Activated CD4-positive, alpha-beta T cell treated with anti-CD3 and anti-CD28 coated beads, Interleukin-2, amount 50 U/mL, for 16 hours (primary cell): ENCODE measurements around the gene RPL6.
A peak's percentile ranks its signal among the peaks of the same experiment; 100 is the strongest.
"Not testable (repeated sequence)": the region's sequence is repeated elsewhere in the genome, so short reads cannot be mapped to it uniquely, and the experiment has no call there.

Experiments used
- DNase-seq: peaks from one replicate; pipeline ENCODE4 v3.0.0-alpha.2; 2020

The RPL6 gene

GRCh38 chr12:112419297-112420133 lies 10.1 kb upstream of the RPL6 start:
- DNase-seq, result peak; percentile 35

DNA sequence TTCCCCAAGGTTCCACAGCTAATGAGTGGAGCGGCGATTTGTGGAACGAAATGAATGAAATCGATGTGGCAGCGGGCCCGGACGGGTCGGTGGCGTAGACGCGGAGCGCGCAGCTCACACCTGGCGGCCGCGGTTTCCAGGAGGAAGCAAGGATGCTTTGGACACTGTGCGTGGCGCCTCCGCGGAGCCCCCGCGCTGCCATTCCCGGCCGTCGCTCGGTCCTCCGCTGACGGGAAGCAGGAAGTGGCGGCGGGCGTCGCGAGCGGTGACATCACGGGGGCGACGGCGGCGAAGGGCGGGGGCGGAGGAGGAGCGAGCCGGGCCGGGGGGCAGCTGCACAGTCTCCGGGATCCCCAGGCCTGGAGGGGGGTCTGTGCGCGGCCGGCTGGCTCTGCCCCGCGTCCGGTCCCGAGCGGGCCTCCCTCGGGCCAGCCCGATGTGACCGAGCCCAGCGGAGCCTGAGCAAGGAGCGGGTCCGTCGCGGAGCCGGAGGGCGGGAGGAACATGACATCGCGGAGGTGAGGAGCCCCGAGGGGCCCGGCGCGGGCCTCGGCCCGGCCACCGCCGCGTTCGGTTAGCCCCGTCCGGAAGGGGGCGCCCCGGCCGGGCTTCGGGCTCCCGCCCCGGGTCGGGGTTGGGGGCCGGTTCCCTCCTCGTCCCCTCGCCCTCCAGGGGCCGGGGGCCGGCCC lies 9.3 kb upstream of the RPL6 start, which contains the start of gene PTPN11:
Gene PTPN11 (plus strand): TSS at position 340 of the 689 bp plus-strand sequence. CDS start 165 bp downstream, at position 505.
- DNase-seq, result peak; percentile 91

- DNase-seq, result no peak
These were observed 8.8 kb upstream of the RPL6 start for GRCh38 chr12:112418273-112418607.

DNA sequence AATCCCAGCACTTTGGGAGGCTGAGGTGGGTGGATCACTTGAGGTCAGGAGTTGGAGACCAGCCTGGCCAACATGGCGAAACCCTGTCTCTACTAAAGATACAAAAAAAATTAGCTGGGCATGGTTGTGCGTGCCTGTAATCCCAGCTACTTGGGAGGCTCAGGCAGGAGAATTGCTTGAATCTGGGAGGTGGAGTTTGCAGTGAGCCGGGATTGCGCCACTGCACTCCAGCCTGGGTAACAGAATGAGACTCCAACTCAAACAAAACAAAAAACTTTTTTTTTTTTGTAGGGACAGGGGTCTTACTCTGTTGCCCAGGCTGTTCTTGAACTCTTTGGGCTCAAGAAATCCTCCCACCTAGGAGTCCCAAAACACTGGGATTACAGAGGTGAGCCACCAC lies 6.1 kb upstream of the RPL6 start:
- not testable (repeated sequence) for DNase-seq

DNA sequence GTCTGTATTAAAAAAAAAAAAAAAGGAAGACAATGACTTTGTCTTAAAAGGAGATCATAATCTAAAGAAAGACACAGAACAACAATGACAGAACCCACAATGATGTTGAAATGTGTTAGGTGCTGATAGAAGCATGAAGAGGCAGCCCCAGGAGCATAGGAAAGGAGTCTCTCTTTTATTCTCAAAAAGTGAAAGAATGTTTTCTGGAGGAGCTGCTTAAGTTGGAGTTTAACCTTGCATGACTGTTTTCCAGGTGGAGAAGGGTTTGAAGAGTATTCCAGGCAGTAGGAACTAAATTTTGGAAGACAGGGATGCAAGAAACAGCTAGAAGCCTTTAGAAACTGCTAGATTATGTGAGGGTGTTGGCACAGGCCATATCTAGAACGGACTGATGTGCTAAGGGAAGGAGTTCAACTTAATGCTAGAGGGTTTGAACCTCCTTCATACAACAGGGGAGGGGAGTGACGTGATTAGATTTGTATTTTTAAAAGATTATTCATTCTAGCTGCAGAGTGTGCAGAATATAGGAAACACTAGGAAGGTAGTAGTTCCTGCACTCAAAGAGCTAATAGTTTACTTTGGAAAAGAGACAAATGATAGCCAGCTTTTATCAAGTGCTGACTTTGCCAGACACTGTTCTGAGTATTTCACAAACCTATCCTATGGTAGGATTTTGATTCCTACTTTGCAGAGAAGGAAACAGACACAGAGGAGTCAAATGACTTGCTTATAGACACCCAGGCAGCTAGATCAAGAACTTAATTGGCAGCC lies 4.6 kb upstream of the RPL6 start:
- DNase-seq, result no peak

- no peak for DNase-seq
These were observed 470 bp upstream of the RPL6 start for GRCh38 chr12:112409906-112410244.

GRCh38 chr12:112408621-112409020 lies 784 bp downstream of the RPL6 start:
- peak; percentile 47 for DNase-seq

DNA sequence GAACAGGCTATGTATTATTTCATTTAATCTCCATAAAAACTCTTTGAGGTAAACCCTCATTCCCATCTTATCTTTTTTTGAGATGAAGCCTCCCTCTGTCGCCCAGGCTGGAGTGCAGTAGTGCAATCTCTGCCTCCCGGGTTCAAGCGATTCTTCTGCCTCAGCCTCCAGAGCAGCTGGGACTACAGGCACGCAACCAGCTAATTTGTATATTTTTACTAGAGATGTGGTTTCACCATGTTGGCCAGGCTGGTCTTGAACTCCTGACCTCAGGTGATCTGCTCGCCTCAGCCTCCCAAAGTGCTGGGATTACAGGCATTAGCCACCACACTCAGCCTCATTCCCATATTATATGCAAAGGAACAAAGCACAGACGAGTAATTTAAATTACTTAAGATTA lies 1.7 kb downstream of the RPL6 start:
- not testable (repeated sequence) for DNase-seq

GRCh38 chr12:112406519-112407488 lies 2.6 kb downstream of the RPL6 start:
- no peak for DNase-seq

- no peak for DNase-seq
These were observed 7.4 kb downstream of the RPL6 start for GRCh38 chr12:112401903-112402498.

DNA sequence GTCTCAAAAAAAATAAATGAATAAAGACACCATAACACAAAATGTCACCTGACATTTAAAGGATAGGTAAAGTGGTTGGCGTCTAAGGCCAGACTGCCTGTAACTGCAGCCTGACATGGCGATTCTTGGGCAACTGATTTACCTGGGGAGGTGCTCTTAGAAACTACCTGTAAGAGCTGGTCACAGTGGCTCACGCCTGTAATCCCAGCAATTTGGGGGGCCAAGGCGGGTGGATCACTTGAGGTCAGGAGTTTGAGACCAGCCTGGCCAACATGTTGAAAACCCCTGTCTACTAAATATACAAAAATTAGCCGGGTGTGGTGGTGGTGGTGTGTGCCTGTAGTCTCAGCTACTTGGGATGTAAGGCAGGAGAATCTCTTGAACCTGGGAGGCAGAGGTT lies 8.4 kb downstream of the RPL6 start:
- no peak for DNase-seq

GRCh38 chr12:112393328-112393727 lies 16.1 kb downstream of the RPL6 start:
- DNase-seq, result no peak

DNA sequence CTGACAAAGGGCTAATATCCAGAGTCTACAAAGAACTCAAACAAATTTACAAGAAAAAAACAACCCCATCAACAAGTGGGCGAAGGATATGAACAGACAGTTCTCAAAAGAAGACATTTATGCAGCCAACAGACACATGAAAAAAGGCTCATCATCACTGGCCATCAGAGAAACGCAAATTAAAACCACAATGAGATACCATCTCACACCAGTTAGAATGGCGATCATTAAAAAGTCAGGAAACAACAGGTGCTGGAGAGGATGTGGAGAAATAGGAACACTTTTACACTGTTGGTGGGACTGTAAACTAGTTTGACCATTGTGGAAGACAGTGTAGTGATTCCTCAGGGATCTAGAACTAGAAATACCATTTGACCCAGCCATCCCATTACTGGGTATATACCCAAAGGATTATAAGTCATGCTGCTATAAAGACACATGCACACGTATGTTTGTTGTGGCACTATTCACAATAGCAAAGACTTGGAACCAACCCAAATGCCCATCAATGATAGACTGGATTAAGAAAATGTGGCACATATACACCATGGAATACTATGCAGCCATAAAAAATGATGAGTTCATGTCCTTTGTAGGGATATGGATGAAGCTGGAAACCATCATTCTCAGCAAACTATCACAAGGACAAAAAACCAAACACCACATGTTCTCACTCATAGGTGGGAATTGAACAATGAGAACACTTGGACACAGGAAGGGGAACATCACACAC lies 19.3 kb downstream of the RPL6 start:
- not testable (repeated sequence) for DNase-seq

DNA sequence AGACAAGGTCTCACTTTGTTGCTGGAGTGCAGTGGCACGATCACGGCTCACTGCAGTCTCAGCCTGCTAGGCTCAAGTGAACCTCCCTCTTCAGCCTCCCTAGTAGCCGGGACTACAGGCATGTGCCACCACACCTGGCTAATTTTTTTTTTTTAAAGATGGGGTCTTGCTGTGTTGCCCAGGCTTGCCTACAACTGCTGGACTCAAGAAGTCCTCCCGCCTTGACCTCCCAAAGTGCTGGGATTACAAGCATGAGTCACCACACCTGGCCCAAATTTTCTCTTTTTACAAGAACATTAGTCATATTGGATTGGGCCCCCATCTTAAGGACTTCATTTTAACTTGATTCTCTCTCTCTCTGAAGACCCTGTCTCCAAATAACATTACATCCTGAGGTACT lies 20.2 kb downstream of the RPL6 start:
- no peak for DNase-seq

GRCh38 chr12:112386726-112387125 lies 22.7 kb downstream of the RPL6 start:
- DNase-seq, result no peak

DNA sequence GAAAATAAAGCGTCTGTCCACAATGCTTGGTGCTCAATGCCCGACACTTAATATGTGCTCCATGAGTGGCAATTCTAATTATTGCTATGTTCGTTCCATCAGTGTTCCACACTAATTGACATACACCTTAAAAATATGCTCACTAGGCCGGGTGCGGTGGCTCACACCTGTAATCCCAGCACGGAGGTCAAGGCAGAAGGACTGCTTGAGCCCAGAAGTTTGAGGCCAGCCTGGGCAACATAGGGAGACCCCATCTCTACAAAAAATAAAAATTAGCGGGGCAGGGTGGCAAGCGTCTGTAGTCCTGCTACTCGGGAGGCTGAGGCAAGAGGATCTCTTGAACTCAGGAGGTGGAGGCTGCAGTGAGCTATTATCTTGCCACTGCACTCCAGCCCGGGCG lies 26.5 kb downstream of the RPL6 start:
- DNase-seq, result no peak

- peak; percentile 93 for DNase-seq
These were observed 27.3 kb downstream of the RPL6 start, which contains the start of gene HECTD4 for GRCh38 chr12:112381883-112382796. HECTD4 (minus strand) TSS chr12:112382431; CDS start chr12:112382128, 303 bp downstream.

DNA sequence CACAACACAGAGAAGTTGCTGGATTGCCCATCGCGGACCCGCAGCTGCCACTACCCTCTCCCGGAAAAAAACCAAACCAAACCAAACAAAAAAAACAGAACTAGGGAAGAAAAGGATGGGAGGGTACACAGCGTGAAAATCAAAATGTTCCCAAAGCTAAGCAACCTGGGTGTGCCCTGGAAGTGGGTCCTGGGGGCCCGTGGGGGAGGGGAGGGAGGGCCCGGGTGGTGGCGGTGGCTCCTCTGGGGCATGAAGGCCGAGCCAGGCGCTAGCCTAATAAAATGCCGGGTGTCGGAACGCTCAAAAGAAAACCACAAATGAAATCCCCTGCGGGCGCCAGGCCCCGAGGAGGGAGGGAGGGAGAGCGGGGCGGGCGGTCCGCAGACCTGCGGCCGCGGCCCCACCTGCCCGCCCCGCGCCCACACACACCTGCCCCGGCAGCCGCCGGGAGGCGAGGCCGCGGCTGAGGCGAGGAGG lies 28.0 kb downstream of the RPL6 start:
- peak; percentile 18 for DNase-seq

DNA sequence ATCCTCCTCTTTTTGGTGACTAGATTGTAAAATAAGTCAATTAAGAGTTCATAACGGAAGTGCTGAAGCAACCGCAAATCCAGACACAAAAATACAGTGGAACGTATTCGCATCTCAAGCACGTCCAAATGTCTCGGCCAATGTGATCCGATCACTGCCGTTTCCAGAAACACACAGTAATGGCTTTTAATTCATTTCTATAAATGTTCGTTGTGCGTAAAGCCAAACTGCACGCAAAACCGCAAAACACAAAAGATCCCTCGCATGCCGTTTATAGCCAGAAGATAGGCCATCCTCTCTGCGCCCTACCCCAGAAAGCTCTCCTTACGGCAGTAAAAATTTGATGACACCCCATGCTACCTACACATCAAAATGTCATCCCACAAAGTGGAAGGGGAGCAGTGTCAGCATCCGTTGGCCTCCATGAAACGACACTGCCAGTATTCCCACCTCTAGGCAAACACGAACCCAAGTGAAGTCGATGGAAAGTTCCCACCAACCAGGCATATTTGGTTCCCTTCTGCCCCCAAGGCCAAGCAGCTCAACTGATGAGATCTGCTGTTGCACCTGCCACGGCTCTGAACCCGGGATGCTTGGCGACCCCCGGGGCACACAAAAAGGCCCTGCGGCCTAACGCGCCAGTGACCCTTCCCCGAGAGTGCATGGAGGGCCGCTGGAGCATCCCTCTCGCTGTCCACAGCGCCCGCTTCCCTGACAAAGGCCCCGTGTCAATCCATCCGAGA lies 28.6 kb downstream of the RPL6 start:
- no peak for DNase-seq
